GM23338 (cell line): ENCODE results near the gene L1CAM.

Experiments
- CTCF ChIP-seq, 2 experiments: fragments of 200-600 bp in 1 of 2; sonication (generic) in 1 of 2; conservative IDR thresholded peaks; 2 replicates each; pipeline versions ENCODE4 v1.5.1 to v1.6.1; 2016 to 2017; ENCODE audit warnings: antibody characterized with exemption in 2 of 2, low read depth in 2 of 2, mild to moderate bottlenecking in 2 of 2, moderate library complexity in 1 of 2
- ETS1 ChIP-seq: IDR thresholded peaks from 2 replicates; pipeline ENCODE4 v1.6.1; 2016; ENCODE audit warnings: antibody characterized with exemption
- POLR2AphosphoS5 ChIP-seq: IDR thresholded peaks from 2 replicates; pipeline ENCODE4 v1.6.1; 2016; ENCODE audit warnings: antibody characterized with exemption, low read depth

- TF ChIP-seq POLR2AphosphoS5 (no peak), CTCF (conservative IDR thresholded peaks at IDR 0.05; ENCODE audit: low read depth in 2 of 2) (no peak), ETS1 (no peak)
Observed at GRCh38 chrX:153845842-153846241, 40.1 kb downstream of the L1CAM start.
